Vagina (tissue), 2 donors: ENCODE results near the gene TRPC4. TPM values are rescaled to one million over a fixed set of nuclear protein-coding genes. Genes with fewer than 3 reads are reported as not detected.

Source experiments
- DNase-seq, 2 donors: peaks; one replicate each; pipeline ENCODE4 v3.0.0-alpha.2; 2017; ENCODE audit errors: extremely low spot score in 2 of 2
- H3K27ac ChIP-seq: fragments of 200-600 bp; sonication (generic); one replicate; pipeline ENCODE4 v1.5.1; 2019
- H3K27me3 ChIP-seq: fragments of 200-600 bp; sonication (generic); one replicate; pipeline ENCODE4 v1.5.1; 2019
- H3K36me3 ChIP-seq, 2 donors: fragments of 200-600 bp; sonication (generic); one replicate each; pipeline ENCODE4 v1.5.1; 2017 to 2019
- H3K4me1 ChIP-seq: fragments of 200-600 bp; sonication (generic); one replicate; pipeline ENCODE4 v1.5.1; 2019
- H3K4me3 ChIP-seq, 2 donors: fragments of 200-600 bp; sonication (generic); 1 replicate in 1 of 2; 2 replicates in 1 of 2; pipeline ENCODE4 v1.5.1; 2016 to 2019
- H3K9me3 ChIP-seq: fragments of 200-600 bp; sonication (generic); one replicate; pipeline ENCODE4 v1.5.1; 2019
- CTCF ChIP-seq, 3 experiments: fragments of 450-650 bp in 2 of 3; fragments of 200-600 bp in 1 of 3; sonication (generic) in 1 of 3; IDR thresholded peaks; one replicate each; pipeline ENCODE4 v1.5.1; 2017 to 2019; ENCODE audit warnings: antibody characterized with exemption in 3 of 3, mild to moderate bottlenecking in 2 of 3, moderate library complexity in 2 of 3
- POLR2A ChIP-seq, 2 donors: fragments of 450-650 bp; IDR thresholded peaks; one replicate each; pipeline ENCODE4 v1.6.1; 2017; ENCODE audit warnings: antibody characterized with exemption in 2 of 2, mild to moderate bottlenecking in 2 of 2, moderate library complexity in 2 of 2
- POLR2AphosphoS5 ChIP-seq, 2 donors: sonication (generic); formaldehyde crosslinking; IDR thresholded peaks; one replicate each; pipeline ENCODE4 v1.9.0; 2017; ENCODE audit warnings: antibody characterized with exemption in 2 of 2, mild to moderate bottlenecking in 2 of 2, low read depth in 1 of 2; ENCODE audit not compliant: insufficient read depth in 1 of 2
- intact Hi-C: fragments of 100-400 bp; cut with DNase I; formaldehyde crosslinking; loops from one replicate; pipeline ENCODE4 v1.15.1; 2023
- total RNA-seq: library from RNA; depleted of rRNA; stranded (reverse); fragments of >200 nt; gene quantifications from one replicate; pipeline ENCODE4 v1.2.3, GENCODE V29; 2016

The TRPC4 gene
- total RNA-seq, 1 donor from 2014 or later: 8.3 TPM

- no peak for TF ChIP-seq POLR2A (IDR thresholded peaks at IDR 0.05)
- no peak for TF ChIP-seq POLR2AphosphoS5 (IDR thresholded peaks at IDR 0.05; ENCODE audit: insufficient read depth in 1 of 2, low read depth in 1 of 2)
- no peak for TF ChIP-seq CTCF (IDR thresholded peaks at IDR 0.05)
- Histone ChIP-seq H3K9me3 (no peaks in the 10 kb centered on the region), H3K4me1 (no peaks in the 10 kb centered on the region), H3K36me3 (no peaks in the 10 kb centered on the region), H3K27me3 (no peaks in the 10 kb centered on the region), H3K27ac (no peak overlapping the region), H3K4me3 (no peak overlapping the region)
- intact Hi-C loops: loop anchor here (10.0 kb wide), 1 partner anchor 534 kb away; no protein-coding TSS in a partner anchor
- no peak for DNase-seq
Observed at GRCh38 chr13:37608750-37609339, 260.7 kb downstream of the TRPC4 start.

- DNase-seq: no peak
- Histone ChIP-seq H3K4me3 (no peak overlapping the region), H3K36me3 (no peaks in the 10 kb centered on the region), H3K27ac (no peak overlapping the region), H3K9me3 (no peaks in the 10 kb centered on the region), H3K27me3 (no peaks in the 10 kb centered on the region), H3K4me1 (no peaks in the 10 kb centered on the region)
- TF ChIP-seq CTCF (IDR thresholded peaks at IDR 0.05) (peak; percentile 20 to 45 (median 29)), POLR2A (IDR thresholded peaks at IDR 0.05) (no peak), POLR2AphosphoS5 (IDR thresholded peaks at IDR 0.05; ENCODE audit: insufficient read depth in 1 of 2, low read depth in 1 of 2) (no peak)
- intact Hi-C loops: loop anchor here (10.0 kb wide), 1 partner anchor 528 kb away; no protein-coding TSS in a partner anchor
Observed at GRCh38 chr13:37602733-37603381, 266.7 kb downstream of the TRPC4 start.

DNA sequence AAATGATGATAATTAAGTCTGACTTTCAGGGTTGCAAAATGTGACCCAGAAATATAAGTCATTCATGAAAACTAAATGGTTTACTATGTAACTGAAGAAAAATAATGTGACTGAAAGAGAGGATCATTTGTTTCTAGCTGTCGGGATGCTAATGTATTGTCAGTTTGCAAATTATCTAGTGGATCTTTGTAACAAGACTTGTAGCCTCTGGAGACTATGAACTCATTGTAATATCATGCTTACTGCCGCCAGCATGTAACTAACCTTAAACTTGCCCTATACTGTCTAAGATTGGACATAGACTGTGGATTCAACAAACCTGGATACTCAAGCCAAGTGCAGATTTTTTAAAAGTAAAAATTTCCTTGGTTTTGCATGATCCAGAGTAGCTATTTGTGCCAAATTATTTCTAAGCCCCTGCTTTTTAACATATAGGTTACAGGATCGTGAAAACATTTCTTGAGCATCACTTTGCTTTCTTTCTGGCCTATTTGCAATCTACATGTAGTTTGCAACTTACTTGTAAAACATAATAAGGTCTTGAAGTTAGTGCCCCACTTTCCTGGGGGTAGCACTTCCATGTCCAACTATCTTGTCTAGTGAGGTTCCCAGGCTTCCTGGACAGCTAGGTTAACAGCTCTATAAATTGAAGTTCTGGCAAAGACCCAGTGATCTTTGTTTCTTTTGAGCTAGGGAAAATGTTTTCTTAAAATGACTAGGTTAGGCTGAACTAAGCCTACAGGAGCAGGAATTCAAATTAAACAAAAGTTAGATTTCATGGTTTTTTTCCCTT is 267.7 kb downstream of the TRPC4 start:
- no peak for DNase-seq
- intact Hi-C loops: loop anchor here (10.0 kb wide), 1 partner anchor 527 kb away; no protein-coding TSS in a partner anchor
- Histone ChIP-seq H3K36me3 (no peaks in the 10 kb centered on the region), H3K4me1 (no peaks in the 10 kb centered on the region), H3K27me3 (no peaks in the 10 kb centered on the region), H3K9me3 (no peaks in the 10 kb centered on the region), H3K4me3 (no peak overlapping the region), H3K27ac (no peak overlapping the region)
- no peak for TF ChIP-seq CTCF (IDR thresholded peaks at IDR 0.05)
- no peak for TF ChIP-seq POLR2AphosphoS5 (IDR thresholded peaks at IDR 0.05; ENCODE audit: insufficient read depth in 1 of 2, low read depth in 1 of 2)
- no peak for TF ChIP-seq POLR2A (IDR thresholded peaks at IDR 0.05)

- H3K27me3 ChIP-seq: no peaks in the 10 kb centered on the region
- no peak overlapping the region for H3K4me3 ChIP-seq
- H3K27ac ChIP-seq: no peak overlapping the region
Observed at GRCh38 chr13:37599519-37599918, 270.1 kb downstream of the TRPC4 start.

More at GRCh38 chr13:37599519-37599918, 270.1 kb downstream of the TRPC4 start:
- intact Hi-C loops: no loop called here
- TF ChIP-seq CTCF (IDR thresholded peaks at IDR 0.05): no peak
- no peak for TF ChIP-seq POLR2A (IDR thresholded peaks at IDR 0.05)
- no peak for TF ChIP-seq POLR2AphosphoS5 (IDR thresholded peaks at IDR 0.05; ENCODE audit: insufficient read depth in 1 of 2, low read depth in 1 of 2)
- DNase-seq: no peak
- H3K36me3 ChIP-seq: no peaks in the 10 kb centered on the region
- no peaks in the 10 kb centered on the region for H3K9me3 ChIP-seq
- no peaks in the 10 kb centered on the region for H3K4me1 ChIP-seq
